ENCODE measurements around the gene DBNL.
"Not testable (repeated sequence)": the region's sequence is repeated elsewhere in the genome, so short reads cannot be mapped to it uniquely, and the experiment has no call there.

GRCh38 chr7:44022796-44023467 is 21.6 kb upstream of the DBNL start:
- not testable (repeated sequence) for TF ChIP-seq ZNF274 (IDR thresholded peaks at IDR 0.05; ENCODE audit: low read depth, low read length); YY1 (IDR thresholded peaks at IDR 0.05; ENCODE audit: insufficient read depth, insufficient read length); SUZ12 (IDR thresholded peaks at IDR 0.05; ENCODE audit: extremely low read depth, insufficient read depth, insufficient read length)
